ENCODE data around the gene PAQR7. TPM values are rescaled to one million over a fixed set of nuclear protein-coding genes. Genes with fewer than 3 reads are reported as not detected.

Gene PAQR7
- 9.4 and 15.0 TPM in 2 replicates for total RNA-seq

DNA sequence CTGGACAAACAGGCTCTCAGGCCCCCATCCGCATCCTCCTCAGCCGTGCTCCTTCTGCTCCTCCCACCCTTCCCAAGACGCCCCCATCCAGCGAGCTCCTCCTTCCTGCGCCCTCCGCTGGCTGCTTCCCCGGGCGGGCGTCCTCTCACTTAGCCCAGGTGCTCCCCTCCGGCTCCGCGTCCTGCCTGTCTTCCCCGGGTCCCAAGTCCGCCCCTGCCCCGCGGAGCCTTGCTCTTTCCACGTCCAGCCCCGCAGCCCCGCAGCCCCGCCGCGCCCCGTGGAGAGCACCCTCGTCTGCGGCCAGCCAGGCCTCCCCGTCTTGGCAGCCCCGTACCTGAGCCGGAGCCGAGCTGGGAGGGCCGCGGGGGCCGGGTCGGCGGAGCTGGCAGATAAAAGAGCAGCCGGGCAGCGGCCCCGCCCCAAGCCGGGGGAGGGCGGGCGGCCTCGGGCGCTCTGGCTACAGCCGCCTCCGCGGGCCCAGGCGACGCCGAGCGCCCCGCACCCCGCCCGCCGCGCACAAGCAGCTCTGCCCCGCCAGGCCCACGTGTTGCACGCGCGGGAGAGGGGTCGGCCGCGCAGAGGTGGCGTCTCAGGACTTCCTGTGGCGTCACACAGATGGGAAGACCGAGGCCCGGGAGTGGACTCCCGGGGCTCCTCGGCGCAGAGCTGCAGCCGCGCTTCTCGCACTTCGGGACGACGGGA lies at the start of gene PAQR7:
PAQR7 (minus strand) TSS at position 555 of the 702 bp plus-strand sequence. CDS start 11,869 bp downstream, outside the sequence.
- no peak for DNase-seq (ENCODE audit: low read depth)
- H3K4me3 ChIP-seq (ENCODE audit: low read depth, low read length), result peak within 1 kb of the TSS; percentile 71
- TF ChIP-seq, protein P1, sequence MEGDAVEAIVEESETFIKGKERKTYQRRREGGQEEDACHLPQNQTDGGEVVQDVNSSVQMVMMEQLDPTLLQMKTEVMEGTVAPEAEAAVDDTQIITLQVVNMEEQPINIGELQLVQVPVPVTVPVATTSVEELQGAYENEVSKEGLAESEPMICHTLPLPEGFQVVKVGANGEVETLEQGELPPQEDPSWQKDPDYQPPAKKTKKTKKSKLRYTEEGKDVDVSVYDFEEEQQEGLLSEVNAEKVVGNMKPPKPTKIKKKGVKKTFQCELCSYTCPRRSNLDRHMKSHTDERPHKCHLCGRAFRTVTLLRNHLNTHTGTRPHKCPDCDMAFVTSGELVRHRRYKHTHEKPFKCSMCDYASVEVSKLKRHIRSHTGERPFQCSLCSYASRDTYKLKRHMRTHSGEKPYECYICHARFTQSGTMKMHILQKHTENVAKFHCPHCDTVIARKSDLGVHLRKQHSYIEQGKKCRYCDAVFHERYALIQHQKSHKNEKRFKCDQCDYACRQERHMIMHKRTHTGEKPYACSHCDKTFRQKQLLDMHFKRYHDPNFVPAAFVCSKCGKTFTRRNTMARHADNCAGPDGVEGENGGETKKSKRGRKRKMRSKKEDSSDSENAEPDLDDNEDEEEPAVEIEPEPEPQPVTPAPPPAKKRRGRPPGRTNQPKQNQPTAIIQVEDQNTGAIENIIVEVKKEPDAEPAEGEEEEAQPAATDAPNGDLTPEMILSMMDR (conservative IDR thresholded peaks at IDR 0.05; ENCODE audit: low read depth, low read length), result peak; percentile 17

GRCh38 chr1:25924454-25924853 lies 48.9 kb upstream of the PAQR7 start:
- DNase-seq (ENCODE audit: low read depth), result no peak
- TF ChIP-seq, protein P1 (conservative IDR thresholded peaks at IDR 0.05; ENCODE audit: low read depth, low read length), result no peak
- H3K4me3 ChIP-seq (ENCODE audit: low read depth, low read length), result no peak overlapping the region

- DNase-seq (ENCODE audit: low read depth), result no peak
- TF ChIP-seq, protein P1 (conservative IDR thresholded peaks at IDR 0.05; ENCODE audit: low read depth, low read length), result no peak
- peak overlapping the region; percentile 65 for H3K4me3 ChIP-seq (ENCODE audit: low read depth, low read length)
Measured at GRCh38 chr1:25922971-25923552, 47.6 kb upstream of the PAQR7 start.

DNA sequence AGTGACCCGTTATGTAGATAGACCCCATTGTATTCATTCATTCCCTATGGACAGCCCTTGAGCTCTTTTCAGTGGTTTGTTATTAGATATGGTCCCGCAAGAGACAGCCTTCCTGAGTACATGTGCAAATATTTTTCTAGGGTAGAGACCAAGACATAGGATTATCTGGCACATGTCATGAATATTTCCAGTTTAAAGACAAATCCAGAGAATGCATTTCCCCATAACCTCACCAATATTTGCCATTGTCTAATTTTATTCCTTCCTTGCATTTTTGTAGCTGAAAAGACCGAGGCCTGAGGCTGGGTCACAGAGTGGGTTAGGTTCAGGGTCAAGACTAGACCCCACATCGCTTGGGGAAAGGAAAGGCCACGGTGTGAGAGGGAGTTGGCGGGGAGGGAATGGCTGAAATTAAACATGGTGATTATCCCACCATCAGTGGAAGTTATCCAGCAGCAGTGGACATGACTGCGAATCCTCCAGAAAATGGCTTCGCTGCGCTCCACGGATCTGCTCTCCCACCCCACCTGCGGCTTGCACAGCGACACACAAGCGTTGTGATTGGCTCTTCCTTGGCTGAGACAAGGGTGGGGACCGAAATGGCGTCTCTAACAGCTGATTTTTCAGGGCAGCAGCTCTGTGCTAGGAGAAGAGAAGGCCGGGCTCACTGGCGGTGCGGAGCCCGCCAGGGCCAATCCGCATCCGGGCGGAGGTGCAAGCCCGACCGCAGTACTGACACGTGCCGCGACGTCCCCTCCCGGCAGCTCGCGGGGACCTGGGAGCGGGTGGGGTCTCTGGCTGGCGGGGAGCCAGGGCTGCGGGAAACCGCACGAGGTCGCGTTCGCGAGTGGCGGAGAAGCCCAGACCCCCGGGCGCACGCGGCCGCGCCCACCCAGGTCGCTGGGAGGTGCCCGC lies 46.8 kb upstream of the PAQR7 start:
- peak overlapping the region; percentile 65 for H3K4me3 ChIP-seq (ENCODE audit: low read depth, low read length)
- DNase-seq (ENCODE audit: low read depth), result no peak
- TF ChIP-seq, protein P1 (conservative IDR thresholded peaks at IDR 0.05; ENCODE audit: low read depth, low read length), result no peak

GRCh38 chr1:25918615-25919014 lies 43.1 kb upstream of the PAQR7 start:
- no peak overlapping the region for H3K4me3 ChIP-seq (ENCODE audit: low read depth, low read length)
- TF ChIP-seq, protein P1 (conservative IDR thresholded peaks at IDR 0.05; ENCODE audit: low read depth, low read length), result no peak
- DNase-seq (ENCODE audit: low read depth), result no peak

GRCh38 chr1:25917996-25918395 lies 42.5 kb upstream of the PAQR7 start:
- no peak for DNase-seq (ENCODE audit: low read depth)
- TF ChIP-seq, protein P1 (conservative IDR thresholded peaks at IDR 0.05; ENCODE audit: low read depth, low read length), result no peak
- no peak overlapping the region for H3K4me3 ChIP-seq (ENCODE audit: low read depth, low read length)

Measured in epithelial cell of proximal tubule (primary cell).